HL-60 (cell line): ENCODE measurements around the gene SLC35B2.

ENCODE experiments used
- DNase-seq, 2 experiments: peaks; one replicate each; pipeline ENCODE4 v3.0.0-alpha.2; 2010 to 2020; ENCODE audit warnings: low read depth in 1 of 2, low spot score in 1 of 2
- H3K27ac ChIP-seq: fragments of 250-450 bp; sonication (Bioruptor Pico); replicated peaks from 2 replicates; pipeline ENCODE4 v1.5.1; 2020; ENCODE audit warnings: mild to moderate bottlenecking, moderate library complexity
- H3K27me3 ChIP-seq: fragments of 250-450 bp; sonication (Bioruptor Pico); 2 replicates; pipeline ENCODE4 v1.5.1; 2021; ENCODE audit warnings: mild to moderate bottlenecking, moderate library complexity; ENCODE audit not compliant: insufficient read depth, poor library complexity, severe bottlenecking
- H3K4me3 ChIP-seq: replicated peaks from 2 replicates; pipeline ENCODE4 v1.5.1; 2011; ENCODE audit warnings: mild to moderate bottlenecking, control low read depth, low read length; ENCODE audit not compliant: insufficient read depth
- CTCF ChIP-seq: IDR thresholded peaks from one replicate; pipeline ENCODE4 v1.5.1; 2011; ENCODE audit warnings: low read length, control low read depth, inconsistent platforms; ENCODE audit not compliant: insufficient read depth
- GABPA ChIP-seq: IDR thresholded peaks from 2 replicates; pipeline ENCODE4 v1.6.1; 2012; ENCODE audit warnings: low read depth
- POLR2AphosphoS5 ChIP-seq: IDR thresholded peaks from 2 replicates; pipeline ENCODE4 v1.6.1; 2012; ENCODE audit warnings: low read depth
- SPI1 ChIP-seq: IDR thresholded peaks from 2 replicates; pipeline ENCODE4 v1.6.1; 2012; ENCODE audit warnings: low read depth, mild to moderate bottlenecking, borderline replicate concordance
- TF ChIP-seq, protein P1 (sequence below): IDR thresholded peaks from 2 replicates; pipeline ENCODE4 v1.6.1; 2012; ENCODE audit warnings: low read depth; ENCODE audit not compliant: insufficient replicate concordance

SLC35B2 gene

DNA sequence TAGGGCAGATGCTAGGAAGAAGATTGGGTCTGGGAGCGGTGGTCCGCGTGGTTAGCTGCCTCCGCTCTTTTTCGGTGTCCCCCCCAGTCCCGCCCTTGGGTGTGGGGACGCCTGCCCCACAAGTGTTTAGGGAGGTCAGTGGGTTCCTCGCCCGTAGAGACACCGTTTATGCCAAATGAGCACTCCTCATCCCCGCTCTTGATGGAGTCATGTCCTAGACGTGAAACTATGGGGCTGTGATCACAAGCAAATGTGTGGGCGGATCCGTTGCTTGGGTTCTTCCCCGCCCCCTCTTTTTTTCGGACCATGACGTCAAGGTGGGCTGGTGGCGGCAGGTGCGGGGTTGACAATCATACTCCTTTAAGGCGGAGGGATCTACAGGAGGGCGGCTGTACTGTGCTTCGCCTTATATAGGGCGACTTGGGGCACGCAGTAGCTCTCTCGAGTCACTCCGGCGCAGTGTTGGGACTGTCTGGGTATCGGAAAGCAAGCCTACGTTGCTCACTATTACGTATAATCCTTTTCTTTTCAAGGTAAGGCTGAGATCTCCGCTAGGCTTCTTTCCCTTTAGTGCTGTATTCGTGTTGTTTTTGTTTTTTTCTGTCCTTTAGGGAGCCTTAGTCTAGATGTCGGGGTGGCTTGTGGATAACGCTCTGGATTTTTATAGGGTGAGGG, 10.5 kb downstream of the SLC35B2 start, which contains the start of gene HSP90AB1:
TSS of gene HSP90AB1 (plus strand) at position 439 of the 675 bp plus-strand sequence. CDS start 1,529 bp downstream, outside the sequence.
- DNase-seq = peak; percentile 97 to 99
- Histone ChIP-seq H3K27ac (peak within 1 kb of the TSS; percentile 92), H3K27me3 (no peaks in the 10 kb centered on the region), H3K4me3 (peak within 1 kb of the TSS; percentile 59)
- TF ChIP-seq GABPA = no peak
- TF ChIP-seq, protein P1, sequence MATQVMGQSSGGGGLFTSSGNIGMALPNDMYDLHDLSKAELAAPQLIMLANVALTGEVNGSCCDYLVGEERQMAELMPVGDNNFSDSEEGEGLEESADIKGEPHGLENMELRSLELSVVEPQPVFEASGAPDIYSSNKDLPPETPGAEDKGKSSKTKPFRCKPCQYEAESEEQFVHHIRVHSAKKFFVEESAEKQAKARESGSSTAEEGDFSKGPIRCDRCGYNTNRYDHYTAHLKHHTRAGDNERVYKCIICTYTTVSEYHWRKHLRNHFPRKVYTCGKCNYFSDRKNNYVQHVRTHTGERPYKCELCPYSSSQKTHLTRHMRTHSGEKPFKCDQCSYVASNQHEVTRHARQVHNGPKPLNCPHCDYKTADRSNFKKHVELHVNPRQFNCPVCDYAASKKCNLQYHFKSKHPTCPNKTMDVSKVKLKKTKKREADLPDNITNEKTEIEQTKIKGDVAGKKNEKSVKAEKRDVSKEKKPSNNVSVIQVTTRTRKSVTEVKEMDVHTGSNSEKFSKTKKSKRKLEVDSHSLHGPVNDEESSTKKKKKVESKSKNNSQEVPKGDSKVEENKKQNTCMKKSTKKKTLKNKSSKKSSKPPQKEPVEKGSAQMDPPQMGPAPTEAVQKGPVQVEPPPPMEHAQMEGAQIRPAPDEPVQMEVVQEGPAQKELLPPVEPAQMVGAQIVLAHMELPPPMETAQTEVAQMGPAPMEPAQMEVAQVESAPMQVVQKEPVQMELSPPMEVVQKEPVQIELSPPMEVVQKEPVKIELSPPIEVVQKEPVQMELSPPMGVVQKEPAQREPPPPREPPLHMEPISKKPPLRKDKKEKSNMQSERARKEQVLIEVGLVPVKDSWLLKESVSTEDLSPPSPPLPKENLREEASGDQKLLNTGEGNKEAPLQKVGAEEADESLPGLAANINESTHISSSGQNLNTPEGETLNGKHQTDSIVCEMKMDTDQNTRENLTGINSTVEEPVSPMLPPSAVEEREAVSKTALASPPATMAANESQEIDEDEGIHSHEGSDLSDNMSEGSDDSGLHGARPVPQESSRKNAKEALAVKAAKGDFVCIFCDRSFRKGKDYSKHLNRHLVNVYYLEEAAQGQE = peak; percentile 82
- TF ChIP-seq SPI1 = no peak
- peak; percentile 99 for TF ChIP-seq POLR2AphosphoS5

DNA sequence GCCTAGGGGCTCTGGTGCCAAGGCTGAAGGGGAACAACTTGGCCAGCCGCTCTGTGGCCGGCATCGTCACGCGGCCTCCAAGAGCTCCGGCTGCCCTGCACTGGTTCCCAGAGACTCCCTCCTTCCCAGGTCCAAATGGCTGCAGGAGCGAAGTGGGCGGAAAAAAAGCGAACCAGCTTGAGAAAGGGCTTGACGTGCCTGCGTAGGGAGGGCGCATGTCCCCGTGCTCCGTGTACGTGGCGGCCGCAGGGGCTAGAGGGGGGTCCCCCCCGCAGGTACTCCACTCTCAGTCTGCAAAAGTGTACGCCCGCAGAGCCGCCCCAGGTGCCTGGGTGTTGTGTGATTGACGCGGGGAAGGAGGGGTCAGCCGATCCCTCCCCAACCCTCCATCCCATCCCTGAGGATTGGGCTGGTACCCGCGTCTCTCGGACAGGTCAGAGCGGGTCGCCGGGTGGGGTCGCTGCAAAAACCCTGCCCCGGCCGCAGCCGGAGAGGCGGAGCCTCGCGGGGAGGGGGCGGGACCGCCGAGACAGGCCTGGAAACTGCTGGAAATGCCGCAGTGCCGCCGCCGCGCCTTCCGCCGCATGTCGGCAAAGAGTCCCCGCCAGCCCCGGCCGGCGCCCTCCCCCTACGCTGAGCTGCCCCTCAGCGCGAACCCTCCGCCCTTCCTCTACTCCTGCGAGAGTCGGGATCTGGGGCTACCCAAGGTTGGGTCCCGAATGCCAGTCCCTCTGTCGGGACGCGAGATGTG, 11.2 kb downstream of the SLC35B2 start:
- Histone ChIP-seq H3K27ac (peak overlapping the region; percentile 92), H3K27me3 (no peaks in the 10 kb centered on the region), H3K4me3 (peak overlapping the region; percentile 59)
- peak in 1 of 2 experiments; percentile 77 for DNase-seq
- TF ChIP-seq CTCF (no peak), POLR2AphosphoS5 (no peak)

DNA sequence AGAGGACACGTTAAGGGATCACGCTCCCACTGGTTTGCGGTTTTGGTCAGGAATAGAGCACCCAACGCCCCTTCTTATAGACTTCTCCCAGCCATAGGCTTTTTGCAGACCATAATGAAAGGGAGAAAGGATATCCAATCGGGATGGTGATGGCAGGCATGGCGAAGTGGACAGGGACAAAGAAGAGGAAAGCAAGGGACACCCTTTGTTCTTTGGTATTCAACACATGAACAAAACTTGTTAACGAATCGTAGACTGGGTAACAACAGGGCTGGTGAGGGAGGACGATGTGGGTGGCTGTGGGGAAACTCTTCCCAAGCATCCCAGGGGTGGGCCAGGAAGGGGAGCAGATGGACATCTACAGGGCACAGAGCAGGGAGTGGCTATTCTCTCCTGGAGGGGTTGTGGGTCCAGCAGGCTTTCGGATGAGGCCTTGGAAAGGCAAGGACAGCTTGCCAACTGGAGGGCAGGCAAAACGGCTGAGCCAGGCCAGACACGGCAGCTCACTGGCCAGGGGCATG, 11.9 kb downstream of the SLC35B2 start:
- DNase-seq = no peak
- Histone ChIP-seq H3K4me3 (peak overlapping the region; percentile 59), H3K27ac (no peak overlapping the region), H3K27me3 (no peaks in the 10 kb centered on the region)
- no peak for TF ChIP-seq POLR2AphosphoS5
- no peak for TF ChIP-seq SPI1
- no peak for TF ChIP-seq GABPA
- TF ChIP-seq, protein P1 = no peak
- TF ChIP-seq CTCF = no peak

DNA sequence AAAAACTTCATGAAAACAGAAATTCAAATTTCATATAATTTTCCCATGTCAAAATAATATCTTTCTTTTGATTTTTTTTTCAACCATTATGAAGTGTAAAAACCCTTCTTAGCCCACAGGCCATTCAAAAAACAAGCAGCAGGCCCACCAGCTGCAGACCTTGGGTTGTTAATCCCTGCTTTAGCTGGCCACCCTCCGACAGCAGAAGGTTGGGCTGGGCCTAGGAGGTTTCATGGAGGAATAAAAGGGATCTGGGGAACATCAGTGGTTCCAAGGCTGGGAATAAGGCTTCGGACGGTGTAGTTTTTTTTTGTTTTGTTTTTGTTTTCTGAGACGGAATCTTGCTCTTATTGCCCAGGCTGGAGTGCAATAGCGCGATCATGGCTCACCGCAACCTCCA, 14.0 kb downstream of the SLC35B2 start:
- no peak for DNase-seq
- Histone ChIP-seq H3K27ac (no peak overlapping the region), H3K27me3 (no peaks in the 10 kb centered on the region), H3K4me3 (no peak overlapping the region)
- TF ChIP-seq CTCF (no peak), POLR2AphosphoS5 (no peak), GABPA (no peak), SPI1 (no peak)
- TF ChIP-seq, protein P1 = no peak
